Hepatocyte (in vitro differentiated cells): ENCODE measurements around the gene TRIM43B.

Experiments used
- CTCF ChIP-seq: fragments of 200-600 bp; sonication (generic); IDR thresholded peaks from 2 replicates; pipeline ENCODE4 v1.5.1; 2016; ENCODE audit warnings: antibody characterized with exemption, mild to moderate bottlenecking; ENCODE audit not compliant: poor library complexity
- EZH2 ChIP-seq: fragments of 200-600 bp; sonication (generic); IDR thresholded peaks from 2 replicates; pipeline ENCODE4 v1.6.1; 2016; ENCODE audit warnings: antibody characterized with exemption, mild to moderate bottlenecking, borderline replicate concordance
- EZH2phosphoT487 ChIP-seq: fragments of 200-600 bp; sonication (generic); IDR thresholded peaks from one replicate; pipeline ENCODE4 v1.6.1; 2018; ENCODE audit warnings: antibody characterized with exemption, mild to moderate bottlenecking, low read depth, moderate library complexity; ENCODE audit not compliant: unreplicated experiment, severe bottlenecking

DNA sequence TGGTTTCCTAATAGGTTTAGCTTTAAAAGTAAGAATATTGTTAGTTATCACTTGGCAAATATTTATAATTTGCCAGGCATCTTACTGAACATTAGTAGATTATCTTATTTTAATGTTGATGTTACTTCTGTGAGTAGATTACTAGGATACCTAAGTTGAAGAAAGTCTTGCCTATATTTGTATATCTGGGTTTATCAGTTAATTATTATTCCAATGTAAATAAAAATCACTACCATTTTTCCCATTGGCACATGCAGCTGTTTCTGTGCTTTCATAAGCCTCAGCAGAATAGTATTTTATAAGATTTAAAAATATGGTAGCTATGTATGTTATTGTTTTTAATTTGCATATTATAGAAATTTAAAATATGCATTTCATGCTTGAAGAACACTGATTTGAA lies 16.3 kb upstream of the TRIM43B start:
- TF ChIP-seq CTCF (no peak), EZH2 (no peak), EZH2phosphoT487 (no peak)
